Peyer's patch (tissue), 4 donors: Measurements from ENCODE around the gene ATP2C2. TPM values are rescaled to one million over a fixed set of nuclear protein-coding genes. Genes with fewer than 3 reads are reported as not detected.
A peak's percentile ranks its signal among the peaks of the same experiment; 100 is the strongest.

Experiments used
- DNase-seq, 3 donors: peaks; one replicate each; pipeline ENCODE4 v3.0.0-alpha.2; 2017 to 2019
- H3K27ac ChIP-seq, 4 donors: fragments of 200-600 bp; sonication (generic); one replicate each; pipeline ENCODE4 v1.5.1; 2016 to 2019
- H3K27me3 ChIP-seq, 2 donors: fragments of 200-600 bp; sonication (generic); one replicate each; pipeline ENCODE4 v1.5.1; 2019
- H3K36me3 ChIP-seq, 3 donors: fragments of 200-600 bp; sonication (generic); one replicate each; pipeline ENCODE4 v1.5.1; 2016 to 2019
- H3K4me1 ChIP-seq, 4 donors: fragments of 200-600 bp; sonication (generic); one replicate each; pipeline ENCODE4 v1.5.1; 2016 to 2019
- H3K4me3 ChIP-seq, 4 donors: fragments of 200-600 bp; sonication (generic); 1 replicate in 3 of 4; 2 replicates in 1 of 4; pipeline ENCODE4 v1.5.1; 2016 to 2019; ENCODE audit warnings: mild to moderate bottlenecking in 1 of 4
- H3K9me3 ChIP-seq, 4 donors: fragments of 200-600 bp; sonication (generic); one replicate each; pipeline ENCODE4 v1.5.1; 2016 to 2019; ENCODE audit warnings: mild to moderate bottlenecking in 1 of 4
- CTCF ChIP-seq, 6 experiments: fragments of 450-650 bp in 4 of 6; fragments of 200-600 bp in 2 of 6; sonication (generic) in 1 of 6; IDR thresholded peaks; one replicate each; pipeline ENCODE4 v1.5.1; 2017 to 2019; ENCODE audit warnings: antibody characterized with exemption in 6 of 6, mild to moderate bottlenecking in 3 of 6, moderate library complexity in 1 of 6
- POLR2A ChIP-seq, 2 donors: fragments of 450-650 bp; IDR thresholded peaks; one replicate each; pipeline ENCODE4 v1.5.1; 2017; ENCODE audit warnings: antibody characterized with exemption in 2 of 2, mild to moderate bottlenecking in 2 of 2, moderate library complexity in 2 of 2
- total RNA-seq, 4 donors: library from RNA; depleted of rRNA; stranded (reverse); fragments of >200 nt; gene quantifications; one replicate each; pipeline ENCODE4 v1.1.0, GENCODE V29; 2016

ATP2C2 gene
- total RNA-seq, 4 donors from 2014 or later = 84.2 to 148 (median 115) TPM

- peak overlapping the region in 3 of 4 donors; percentile 9 to 74 (median 54) for H3K27ac ChIP-seq
Measured at GRCh38 chr16:84358601-84359295, 9.6 kb upstream of the ATP2C2 start.

GRCh38 chr16:84359326-84359725 lies 9.0 kb upstream of the ATP2C2 start:
- Histone ChIP-seq H3K4me1 (peaks cover 0 to 30% (median 0%) of the 10 kb centered on the region in 4 donors), H3K9me3 (no peaks in the 10 kb centered on the region), H3K36me3 (no peaks in the 10 kb centered on the region), H3K27ac (peak overlapping the region in 3 of 4 donors; percentile 9 to 74 (median 54)), H3K4me3 (no peak overlapping the region), H3K27me3 (no peaks in the 10 kb centered on the region)
- DNase-seq = no peak
- TF ChIP-seq POLR2A (IDR thresholded peaks at IDR 0.05) (no peak), CTCF (IDR thresholded peaks at IDR 0.05) (no peak)

More at GRCh38 chr16:84358601-84359295, 9.6 kb upstream of the ATP2C2 start:
- Histone ChIP-seq H3K4me3 (no peak overlapping the region), H3K9me3 (no peaks in the 10 kb centered on the region), H3K36me3 (no peaks in the 10 kb centered on the region), H3K27me3 (no peaks in the 10 kb centered on the region), H3K4me1 (peaks cover 0 to 30% (median 0%) of the 10 kb centered on the region in 4 donors)
- DNase-seq = no peak
- no peak for TF ChIP-seq POLR2A (IDR thresholded peaks at IDR 0.05)
- no peak for TF ChIP-seq CTCF (IDR thresholded peaks at IDR 0.05)

GRCh38 chr16:84360170-84360569 lies 8.2 kb upstream of the ATP2C2 start:
- TF ChIP-seq POLR2A (IDR thresholded peaks at IDR 0.05) (no peak), CTCF (IDR thresholded peaks at IDR 0.05) (no peak)
- no peaks in the 10 kb centered on the region for H3K9me3 ChIP-seq
- peaks cover 0 to 30% (median 0%) of the 10 kb centered on the region in 4 donors for H3K4me1 ChIP-seq
- H3K27me3 ChIP-seq = no peaks in the 10 kb centered on the region
- H3K27ac ChIP-seq = no peak overlapping the region
- H3K4me3 ChIP-seq = no peak overlapping the region
- peak in 1 of 3 donors; percentile 10 for DNase-seq
- no peaks in the 10 kb centered on the region for H3K36me3 ChIP-seq

- Histone ChIP-seq H3K4me1 (peaks cover 0 to 30% (median 0%) of the 10 kb centered on the region in 4 donors), H3K9me3 (no peaks in the 10 kb centered on the region), H3K27me3 (no peaks in the 10 kb centered on the region), H3K36me3 (no peaks in the 10 kb centered on the region), H3K27ac (no peak overlapping the region), H3K4me3 (no peak overlapping the region)
- TF ChIP-seq POLR2A (IDR thresholded peaks at IDR 0.05) (no peak), CTCF (IDR thresholded peaks at IDR 0.05) (no peak)
- DNase-seq = no peak
Measured at GRCh38 chr16:84360748-84361147, 7.6 kb upstream of the ATP2C2 start.

- H3K27ac ChIP-seq = no peak overlapping the region
- no peaks in the 10 kb centered on the region for H3K36me3 ChIP-seq
- no peak for DNase-seq
- no peaks in the 10 kb centered on the region for H3K27me3 ChIP-seq
- H3K4me1 ChIP-seq = peaks cover 0 to 22% (median 0%) of the 10 kb centered on the region in 4 donors
- TF ChIP-seq CTCF (IDR thresholded peaks at IDR 0.05) (no peak), POLR2A (IDR thresholded peaks at IDR 0.05) (no peak)
- no peaks in the 10 kb centered on the region for H3K9me3 ChIP-seq
- no peak overlapping the region for H3K4me3 ChIP-seq
Measured at GRCh38 chr16:84361546-84361945, 6.8 kb upstream of the ATP2C2 start.
